Posterior vena cava (tissue), 2 donors: ENCODE measurements around the gene PCIF1. TPM values are rescaled to one million over a fixed set of nuclear protein-coding genes. Genes with fewer than 3 reads are reported as not detected.

ENCODE experiments used
- DNase-seq: peaks from one replicate; pipeline ENCODE4 v3.0.0-alpha.2; 2020; ENCODE audit warnings: low spot score
- intact Hi-C, 2 donors: fragments of 100-400 bp; cut with DNase I; formaldehyde crosslinking; loops; one replicate each; pipeline versions ENCODE4 v1.14.1 to v1.14.2; 2022 to 2023
- long read RNA-seq, 2 donors: library from polyadenylated mRNA; unstranded; transcript quantifications; one replicate each; pipeline ENCODE4 v2.0.0, GENCODE V29; 2020 to 2021
- total RNA-seq, 2 donors: library from RNA; stranded (reverse); fragmentation: NEBNext Ultra II Directional; extraction: Animal tissue kit (Norgen Biotek cat#: 25700); gene quantifications; one replicate each; pipeline ENCODE4 v1.2.1, GENCODE V29; 2021
- donor health status: DM: yes; HTN: yes; CAD: no.
- donor health status: DM: yes; HTN: yes; CAD: no.

PCIF1 gene
- total RNA-seq = 10 to 100 TPM; 27.3 to 35.7 TPM
- long read RNA-seq, donor 1, transcript PCIF1-201 (17 exons, 2,747 nt) = major isoform, 11 of 18 reads
- long read RNA-seq, donor 1, partial matches to known transcripts = 3 of 18 reads
- long read RNA-seq, donor 1, other reads (novel, unspliced or antisense) = 4 of 18 reads
- long read RNA-seq, donor 2, transcript PCIF1-201 (17 exons, 2,747 nt) = major isoform, 83 of 142 reads
- long read RNA-seq, donor 2, partial matches to known transcripts = 24 of 142 reads
- long read RNA-seq, donor 2, other reads (novel, unspliced or antisense) = 32 of 142 reads

GRCh38 chr20:45934586-45935415 lies at the start of gene PCIF1:
TSS of gene PCIF1 (plus strand) at chr20:45934683. CDS start at chr20:45939000, 4,317 bp downstream.
- peak; percentile 99 for DNase-seq
- intact Hi-C loops = loop anchor here in 1 of 2 donors (10.0 kb wide), 1 partner anchor 110 kb away; the partner anchor contains the start of gene TNNC2

DNA sequence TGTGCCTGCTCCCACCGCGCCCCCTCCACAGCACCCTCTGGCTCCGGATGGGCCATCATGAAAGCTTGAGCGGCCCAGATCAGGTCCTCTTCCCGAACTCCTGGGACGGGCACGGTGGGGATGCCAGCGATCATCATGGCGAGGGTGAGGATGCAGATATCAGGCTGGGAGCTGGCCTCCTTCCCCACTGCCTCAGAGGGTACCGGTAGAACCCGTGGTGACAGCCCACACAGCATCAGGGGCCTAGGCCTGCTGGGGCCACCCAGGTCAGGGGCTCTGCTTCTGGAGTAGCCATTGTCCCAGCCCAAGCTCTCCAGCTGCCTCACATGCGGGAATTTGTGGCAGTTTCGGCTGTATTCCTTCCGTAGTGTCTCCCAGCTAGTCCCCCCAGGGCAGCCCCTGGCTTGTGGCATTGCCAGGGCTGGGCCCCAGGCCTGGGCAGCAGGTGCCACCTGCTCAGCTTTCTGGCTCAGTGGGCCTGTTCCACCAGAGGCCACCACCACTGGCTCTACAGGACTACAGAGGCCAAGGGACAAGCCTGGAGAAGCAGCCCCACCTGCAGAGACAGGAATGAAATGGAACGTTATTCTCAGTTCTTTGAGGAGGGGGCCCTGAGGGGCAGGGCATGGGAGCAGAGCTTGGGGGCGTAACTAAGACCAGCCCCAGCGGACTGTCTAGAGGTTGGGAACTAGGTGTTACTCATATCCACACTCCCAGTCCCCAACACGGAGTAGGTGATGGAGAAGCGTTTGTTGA lies 47.7 kb upstream of the PCIF1 start:
- intact Hi-C loops = no loop called here
- peak; percentile 80 for DNase-seq

- intact Hi-C loops = no loop called here
- no peak for DNase-seq
These were observed 47.2 kb upstream of the PCIF1 start, which contains the start of gene SPATA25 for GRCh38 chr20:45887346-45887715. TSS of gene SPATA25 (minus strand) at chr20:45887622. CDS start at chr20:45887590, 32 bp downstream.

GRCh38 chr20:45888681-45889080 lies 45.8 kb upstream of the PCIF1 start:
- no peak for DNase-seq
- intact Hi-C loops = no loop called here

DNA sequence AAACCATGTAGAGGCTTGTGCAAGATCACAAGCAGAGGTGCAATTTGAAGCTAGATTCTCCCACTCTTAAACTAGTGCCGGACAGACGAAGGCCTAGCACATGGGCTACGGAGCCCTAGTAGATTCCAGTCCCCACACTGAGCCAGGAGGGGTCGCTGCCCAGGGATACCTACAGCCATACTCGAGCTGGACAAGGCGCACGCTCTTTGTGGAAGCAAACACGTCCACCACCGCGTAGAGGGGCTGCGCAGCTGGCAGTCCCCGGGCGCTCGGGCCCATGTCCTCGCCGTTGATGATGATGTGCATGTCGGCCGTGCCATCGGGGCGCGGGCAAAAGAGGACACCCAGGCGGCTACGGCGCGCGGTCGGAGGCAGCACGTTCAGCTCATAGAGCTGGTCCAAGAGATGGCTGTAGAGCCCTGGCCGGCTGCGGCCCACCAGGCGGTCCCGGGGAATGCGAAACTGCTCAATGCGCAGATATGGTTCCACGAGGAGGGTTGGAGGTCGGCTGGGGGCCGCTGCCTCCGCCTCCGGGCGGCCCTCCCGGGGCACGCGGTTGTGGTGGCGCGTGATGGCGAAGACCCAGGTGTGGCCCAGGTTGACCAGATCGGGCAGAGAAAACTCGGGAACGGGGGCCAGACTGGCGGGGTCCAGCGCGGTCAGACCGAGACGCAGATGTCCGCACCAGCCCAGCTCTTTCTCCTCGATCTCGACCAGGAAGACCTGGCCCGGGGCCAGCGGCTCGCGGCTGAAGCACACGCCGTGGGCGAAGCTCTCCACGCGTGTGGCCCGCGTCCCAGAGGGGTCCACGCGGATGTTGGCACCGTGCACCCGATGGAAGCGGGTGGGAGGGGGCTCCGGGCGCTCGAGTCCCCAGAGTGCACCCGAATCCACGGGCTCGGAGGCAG lies 44.2 kb upstream of the PCIF1 start:
- peak; percentile 95 for DNase-seq
- intact Hi-C loops = no loop called here

DNA sequence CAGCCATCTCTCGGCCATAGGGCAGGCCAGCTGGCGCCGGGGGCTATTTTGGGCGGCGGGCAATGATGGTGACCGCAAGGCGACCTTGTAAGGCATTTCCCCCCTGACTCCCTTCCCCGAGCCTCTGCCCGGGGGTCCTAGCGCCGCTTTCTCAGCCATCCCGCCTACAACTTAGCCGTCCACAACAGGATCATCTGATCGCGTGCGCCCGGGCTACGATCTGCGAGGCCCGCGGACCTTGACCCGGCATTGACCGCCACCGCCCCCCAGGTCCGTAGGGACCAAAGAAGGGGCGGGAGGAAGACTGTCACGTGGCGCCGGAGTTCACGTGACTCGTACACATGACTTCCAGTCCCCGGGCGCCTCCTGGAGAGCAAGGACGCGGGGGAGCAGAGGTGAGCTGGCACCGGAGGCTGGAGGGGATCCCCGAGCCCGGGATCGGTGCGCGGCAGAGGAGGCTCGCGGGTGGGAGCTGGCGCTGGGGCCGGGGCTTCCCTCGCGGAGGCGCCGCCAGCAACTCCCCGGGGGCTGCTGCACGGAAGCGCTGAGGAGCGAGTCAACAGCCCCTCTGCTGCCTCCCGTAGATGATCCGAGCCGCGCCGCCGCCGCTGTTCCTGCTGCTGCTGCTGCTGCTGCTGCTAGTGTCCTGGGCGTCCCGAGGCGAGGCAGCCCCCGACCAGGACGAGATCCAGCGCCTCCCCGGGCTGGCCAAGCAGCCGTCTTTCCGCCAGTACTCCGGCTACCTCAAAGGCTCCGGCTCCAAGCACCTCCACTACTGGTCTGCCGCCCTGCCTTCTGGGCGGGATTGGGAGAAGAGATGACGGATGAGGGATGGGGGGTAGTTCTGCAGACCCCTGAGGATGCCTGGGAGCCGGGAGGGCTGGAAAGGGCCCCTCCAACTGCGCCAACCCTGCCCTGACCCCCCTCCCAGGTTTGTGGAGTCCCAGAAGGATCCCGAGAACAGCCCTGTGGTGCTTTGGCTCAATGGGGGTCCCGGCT lies 43.2 kb upstream of the PCIF1 start, which contains the start of the genes CTSA and NEURL2:
CTSA (plus strand) TSS at position 351 of the 999 bp plus-strand sequence; CDS start at position 585, 234 bp downstream.
NEURL2 (minus strand) TSS at position 224 of the 999 bp plus-strand sequence; CDS start at position 7, 217 bp downstream.
- intact Hi-C loops = no loop called here

DNA sequence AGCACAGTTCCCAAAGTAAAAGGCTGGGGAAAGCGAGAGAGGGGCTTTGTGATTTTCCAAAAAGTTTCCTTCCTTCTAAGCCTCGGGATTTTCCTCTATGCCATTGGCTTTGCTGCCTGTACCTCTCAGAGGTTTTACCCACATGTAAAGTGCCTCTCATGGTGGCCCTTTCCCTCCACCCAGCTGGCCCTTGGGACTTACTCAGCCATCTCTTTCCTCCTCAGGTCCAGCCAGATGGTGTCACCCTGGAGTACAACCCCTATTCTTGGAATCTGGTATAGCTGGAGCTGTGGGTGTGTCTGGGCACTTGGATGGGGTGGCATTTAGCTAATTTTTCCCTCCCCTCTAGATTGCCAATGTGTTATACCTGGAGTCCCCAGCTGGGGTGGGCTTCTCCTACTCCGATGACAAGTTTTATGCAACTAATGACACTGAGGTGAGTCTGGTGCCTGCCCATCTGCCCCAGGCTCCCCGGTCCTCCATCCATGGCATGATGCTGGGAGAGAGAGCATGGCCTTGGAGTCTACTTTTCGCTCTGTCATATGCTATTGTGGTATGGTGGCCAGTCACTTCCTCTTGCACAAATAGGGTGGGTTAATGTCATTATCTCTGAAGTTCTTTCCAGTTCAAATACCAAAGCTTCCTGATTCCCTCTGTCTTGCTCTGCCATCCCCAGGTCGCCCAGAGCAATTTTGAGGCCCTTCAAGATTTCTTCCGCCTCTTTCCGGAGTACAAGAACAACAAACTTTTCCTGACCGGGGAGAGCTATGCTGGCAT lies 42.2 kb upstream of the PCIF1 start:
- intact Hi-C loops = no loop called here
- peak; percentile 73 for DNase-seq

More for the DNA sequence above, 43.2 kb upstream of the PCIF1 start, which contains the start of the genes CTSA and NEURL2:
- DNase-seq = peak; percentile 98

GRCh38 chr20:45892828-45893500 lies 41.5 kb upstream of the PCIF1 start:
- DNase-seq = no peak
- intact Hi-C loops = no loop called here

DNA sequence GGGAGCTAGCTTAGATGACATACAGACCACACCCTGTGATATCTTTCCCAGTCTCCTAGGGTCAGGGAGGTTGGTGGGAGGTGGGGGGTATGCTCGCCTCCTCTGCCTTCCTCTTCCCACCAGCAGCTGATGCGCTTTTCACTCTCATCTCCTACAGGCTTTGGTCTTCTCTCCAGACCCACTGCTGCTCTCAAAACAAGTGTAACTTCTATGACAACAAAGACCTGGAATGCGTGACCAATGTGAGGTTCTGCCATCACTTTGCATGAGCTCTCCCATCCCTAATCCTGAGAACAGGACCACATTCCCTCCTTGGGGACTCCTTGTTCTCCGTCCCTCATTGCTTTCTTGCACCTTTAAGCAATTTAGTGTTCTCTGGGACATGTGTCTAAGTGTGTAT lies 40.7 kb upstream of the PCIF1 start:
- no peak for DNase-seq
- intact Hi-C loops = no loop called here

GRCh38 chr20:45894797-45895196 lies 39.7 kb upstream of the PCIF1 start:
- intact Hi-C loops = no loop called here
- DNase-seq = peak; percentile 84

DNA sequence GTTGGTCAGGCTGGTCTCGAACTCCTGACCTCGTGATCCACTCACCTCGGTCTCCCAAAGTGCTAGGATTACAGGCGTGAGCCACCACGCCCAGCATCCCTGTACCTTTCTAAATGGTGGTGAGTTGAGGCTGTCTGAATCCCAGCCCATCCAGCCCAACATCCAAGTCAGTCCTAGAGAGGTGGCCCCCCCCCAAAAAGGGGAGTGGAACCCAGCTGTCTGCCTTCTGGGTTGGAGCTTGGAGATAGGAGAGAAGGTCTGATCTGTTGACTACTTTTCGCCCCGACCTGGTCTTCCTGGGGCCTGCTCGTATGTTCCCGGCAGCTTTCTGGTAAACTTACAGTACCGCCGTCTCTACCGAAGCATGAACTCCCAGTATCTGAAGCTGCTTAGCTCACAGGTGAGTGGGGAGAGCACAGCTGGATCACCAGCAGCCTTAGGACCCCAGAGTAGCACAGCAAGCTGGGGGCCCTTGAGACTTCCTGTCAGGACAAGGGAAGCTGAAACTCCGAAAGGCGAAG lies 37.8 kb upstream of the PCIF1 start:
- intact Hi-C loops = no loop called here
- no peak for DNase-seq

DNA sequence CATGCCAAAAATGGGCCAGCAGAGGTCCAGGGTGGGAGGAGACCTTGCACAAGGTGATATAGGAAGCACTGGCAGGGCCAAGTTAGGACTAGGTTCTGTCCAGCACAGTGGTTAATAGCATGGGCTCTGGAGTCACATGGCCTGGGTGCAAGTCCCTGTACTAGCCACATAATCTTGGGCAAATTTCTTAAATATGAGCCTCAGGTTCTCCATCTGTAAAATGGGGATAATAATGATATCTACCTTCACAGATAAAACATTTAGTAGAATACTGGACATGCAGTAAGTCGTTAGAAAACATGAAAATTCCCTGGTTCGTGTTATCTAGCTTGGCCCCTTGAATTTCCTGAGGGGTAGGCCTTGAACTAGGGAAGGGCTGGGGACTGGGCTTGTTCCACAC lies 37.2 kb upstream of the PCIF1 start:
- no peak for DNase-seq
- intact Hi-C loops = no loop called here

- intact Hi-C loops = no loop called here
- no peak for DNase-seq
These were observed 36.8 kb upstream of the PCIF1 start for GRCh38 chr20:45897692-45898091.

DNA sequence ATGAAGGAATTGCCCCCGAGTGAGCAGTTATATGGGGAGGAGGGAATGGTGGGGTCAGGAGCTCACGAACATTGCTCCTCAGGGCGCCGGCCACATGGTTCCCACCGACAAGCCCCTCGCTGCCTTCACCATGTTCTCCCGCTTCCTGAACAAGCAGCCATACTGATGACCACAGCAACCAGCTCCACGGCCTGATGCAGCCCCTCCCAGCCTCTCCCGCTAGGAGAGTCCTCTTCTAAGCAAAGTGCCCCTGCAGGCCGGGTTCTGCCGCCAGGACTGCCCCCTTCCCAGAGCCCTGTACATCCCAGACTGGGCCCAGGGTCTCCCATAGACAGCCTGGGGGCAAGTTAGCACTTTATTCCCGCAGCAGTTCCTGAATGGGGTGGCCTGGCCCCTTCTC lies 36.2 kb upstream of the PCIF1 start:
- intact Hi-C loops = no loop called here
- no peak for DNase-seq

DNA sequence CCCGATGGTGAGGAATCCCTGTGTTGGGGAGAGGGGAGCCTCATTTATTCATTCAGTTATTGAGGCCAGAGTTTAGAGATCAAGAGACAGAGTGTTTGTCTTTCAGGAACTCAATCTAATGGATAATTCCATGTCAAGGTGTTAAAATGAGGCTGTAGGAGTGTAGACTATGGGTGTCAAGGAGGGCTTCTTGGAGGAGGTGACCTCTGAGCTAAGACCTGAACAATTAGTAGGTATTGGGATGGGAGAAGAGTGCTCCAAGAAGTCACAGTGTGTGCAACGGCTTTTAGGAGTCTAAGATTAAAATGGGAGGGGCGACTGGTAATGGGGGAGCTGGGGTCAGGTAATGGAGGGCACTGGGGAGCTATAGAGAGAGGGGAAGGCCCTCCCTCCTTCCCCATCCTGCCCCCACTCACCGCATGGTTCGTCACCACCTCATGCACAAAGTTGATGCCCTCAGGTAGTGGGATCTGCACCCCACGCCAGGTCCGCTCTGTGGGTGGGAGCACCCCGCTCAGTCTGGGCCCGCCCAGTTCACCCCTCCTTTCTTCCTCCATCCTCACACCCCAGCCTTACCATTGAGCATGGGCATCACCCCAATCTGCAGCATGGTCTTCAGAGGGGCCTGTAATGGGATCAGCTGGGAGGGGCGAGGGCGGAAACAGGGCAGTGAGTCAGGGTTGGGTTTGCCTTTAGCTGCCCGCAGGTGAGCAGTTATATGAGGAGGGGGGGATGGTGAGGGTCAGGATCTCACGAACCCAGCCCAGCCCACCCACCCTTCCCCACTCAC lies 35.2 kb upstream of the PCIF1 start:
- intact Hi-C loops = no loop called here
- no peak for DNase-seq
